ENCODE measurements around the gene CRCP. TPM values are rescaled to one million over a fixed set of nuclear protein-coding genes. Genes with fewer than 3 reads are reported as not detected.

The CRCP gene
- total and polyA plus RNA-seq, 7 donors: 11.3 to 23.8 (median 13.5) TPM

DNA sequence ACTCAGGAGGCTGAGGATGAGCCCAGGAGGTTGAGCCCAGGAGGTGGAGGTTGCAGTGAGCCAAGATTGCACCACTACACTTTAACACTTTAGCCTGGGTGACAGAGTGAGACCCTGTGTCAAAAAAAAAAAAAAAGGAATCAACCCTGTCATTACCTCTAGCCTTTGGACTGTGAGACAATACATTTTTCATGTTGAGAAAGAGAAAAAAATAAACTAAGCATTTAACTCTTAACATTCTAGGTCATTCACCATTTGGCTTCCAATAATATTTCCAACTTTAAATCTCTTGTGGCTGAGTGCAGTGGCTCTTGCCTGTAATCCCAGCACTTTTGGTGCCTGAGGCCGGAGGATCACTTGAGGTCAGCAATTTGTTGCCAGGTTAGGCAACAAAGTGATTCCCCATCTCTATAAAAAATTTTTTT is 48.6 kb downstream of the CRCP start:
- H3K4me1 ChIP-seq: no peaks in the 10 kb centered on the region
- DNase-seq: peak; percentile 26 to 67
- H3K27ac ChIP-seq: no peak overlapping the region
- intact Hi-C loops (cut with DNase I): no loop called here
- peak in 2 of 4 donors; percentile 40 to 69 for ATAC-seq
- WGBS, 3 donors: 67 to 89% (median 83%) methylated on average over 1 of the region's 1 CpG
- no peak overlapping the region for H3K4me3 ChIP-seq
- H3K27me3 ChIP-seq (ENCODE audit: insufficient read depth in 3 of 3, low read length in 2 of 3): no peaks in the 10 kb centered on the region
- peaks cover 0 to 11% of the 10 kb centered on the region in 2 donors for H3K36me3 ChIP-seq (ENCODE audit: insufficient read depth in 1 of 2, low read depth in 1 of 2)
- H3K9me3 ChIP-seq: no peaks in the 10 kb centered on the region
- TF ChIP-seq, protein P1, sequence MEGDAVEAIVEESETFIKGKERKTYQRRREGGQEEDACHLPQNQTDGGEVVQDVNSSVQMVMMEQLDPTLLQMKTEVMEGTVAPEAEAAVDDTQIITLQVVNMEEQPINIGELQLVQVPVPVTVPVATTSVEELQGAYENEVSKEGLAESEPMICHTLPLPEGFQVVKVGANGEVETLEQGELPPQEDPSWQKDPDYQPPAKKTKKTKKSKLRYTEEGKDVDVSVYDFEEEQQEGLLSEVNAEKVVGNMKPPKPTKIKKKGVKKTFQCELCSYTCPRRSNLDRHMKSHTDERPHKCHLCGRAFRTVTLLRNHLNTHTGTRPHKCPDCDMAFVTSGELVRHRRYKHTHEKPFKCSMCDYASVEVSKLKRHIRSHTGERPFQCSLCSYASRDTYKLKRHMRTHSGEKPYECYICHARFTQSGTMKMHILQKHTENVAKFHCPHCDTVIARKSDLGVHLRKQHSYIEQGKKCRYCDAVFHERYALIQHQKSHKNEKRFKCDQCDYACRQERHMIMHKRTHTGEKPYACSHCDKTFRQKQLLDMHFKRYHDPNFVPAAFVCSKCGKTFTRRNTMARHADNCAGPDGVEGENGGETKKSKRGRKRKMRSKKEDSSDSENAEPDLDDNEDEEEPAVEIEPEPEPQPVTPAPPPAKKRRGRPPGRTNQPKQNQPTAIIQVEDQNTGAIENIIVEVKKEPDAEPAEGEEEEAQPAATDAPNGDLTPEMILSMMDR (IDR thresholded peaks at IDR 0.05): no peak

DNA sequence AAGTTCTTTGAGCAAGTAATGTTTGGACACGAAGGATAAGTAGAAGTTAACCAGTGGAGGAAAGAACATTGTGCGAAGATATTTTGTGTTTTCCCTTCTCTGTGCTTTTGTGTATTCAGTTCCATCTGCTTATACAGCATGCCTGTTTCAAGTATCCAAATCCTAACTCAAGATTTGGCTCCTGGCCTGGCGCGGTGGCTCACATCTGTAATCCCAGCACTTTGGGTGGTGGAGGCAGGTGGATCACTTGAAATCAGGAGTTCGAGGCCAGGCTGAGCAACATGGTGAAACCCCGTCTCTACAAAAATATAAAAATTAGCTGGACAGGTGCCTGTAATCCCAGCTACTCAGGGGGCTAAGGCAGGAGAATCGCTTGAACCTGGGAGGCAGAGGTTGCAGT is 49.7 kb downstream of the CRCP start:
- no peaks in the 10 kb centered on the region for H3K9me3 ChIP-seq
- intact Hi-C loops (cut with DNase I): no loop called here
- no peak overlapping the region for H3K4me3 ChIP-seq
- TF ChIP-seq, protein P1 (IDR thresholded peaks at IDR 0.05): no peak
- H3K4me1 ChIP-seq: no peaks in the 10 kb centered on the region
- no peak for ATAC-seq
- H3K36me3 ChIP-seq (ENCODE audit: insufficient read depth in 1 of 2, low read depth in 1 of 2): peaks cover 0 to 3% of the 10 kb centered on the region in 2 donors
- 76 to 84% (median 77%) methylated on average over 7 of the region's 7 CpGs for WGBS, 3 donors
- H3K27ac ChIP-seq: no peak overlapping the region
- no peak for DNase-seq
- no peaks in the 10 kb centered on the region for H3K27me3 ChIP-seq (ENCODE audit: insufficient read depth in 3 of 3, low read length in 2 of 3)

DNA sequence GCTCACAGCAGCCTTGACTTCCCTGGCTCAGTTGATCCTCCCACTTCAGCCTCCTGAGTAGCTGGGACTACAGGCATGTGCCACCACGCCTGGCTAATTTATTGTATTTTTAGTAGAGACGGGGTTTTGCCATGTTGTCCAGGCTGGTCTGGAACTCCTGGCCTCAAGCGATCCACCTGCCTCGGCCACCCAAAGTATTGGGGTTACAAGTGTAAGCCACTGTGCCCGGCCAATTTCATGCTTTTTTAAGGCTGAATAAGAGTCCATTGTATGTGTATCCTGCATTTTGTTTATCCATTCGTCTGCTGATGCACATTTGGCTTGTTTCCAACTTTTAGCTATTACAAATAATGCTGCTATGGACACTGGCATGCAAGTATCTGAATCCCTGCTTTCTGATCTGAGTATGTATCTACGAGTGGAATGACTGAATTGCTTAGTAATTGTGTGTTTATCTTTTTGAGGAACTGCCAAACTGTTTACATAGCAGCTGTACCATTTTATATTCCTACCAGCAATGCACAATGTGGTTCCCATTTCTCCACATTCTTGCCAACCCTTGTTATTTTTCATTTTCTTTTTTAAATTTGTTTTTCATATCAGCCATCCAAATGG is 53.2 kb downstream of the CRCP start:
- TF ChIP-seq, protein P1 (IDR thresholded peaks at IDR 0.05): no peak
- intact Hi-C loops (cut with DNase I): no loop called here
- WGBS, 3 donors: 22 to 35% (median 23%) methylated on average over 7 of the region's 7 CpGs
- no peaks in the 10 kb centered on the region for H3K9me3 ChIP-seq
- DNase-seq (no peak), ATAC-seq (no peak)
- no peaks in the 10 kb centered on the region for H3K4me1 ChIP-seq
- H3K27me3 ChIP-seq (ENCODE audit: insufficient read depth in 3 of 3, low read length in 2 of 3): no peaks in the 10 kb centered on the region
- H3K36me3 ChIP-seq (ENCODE audit: insufficient read depth in 1 of 2, low read depth in 1 of 2): no peaks in the 10 kb centered on the region
- no peak overlapping the region for H3K4me3 ChIP-seq
- H3K27ac ChIP-seq: no peak overlapping the region

DNA sequence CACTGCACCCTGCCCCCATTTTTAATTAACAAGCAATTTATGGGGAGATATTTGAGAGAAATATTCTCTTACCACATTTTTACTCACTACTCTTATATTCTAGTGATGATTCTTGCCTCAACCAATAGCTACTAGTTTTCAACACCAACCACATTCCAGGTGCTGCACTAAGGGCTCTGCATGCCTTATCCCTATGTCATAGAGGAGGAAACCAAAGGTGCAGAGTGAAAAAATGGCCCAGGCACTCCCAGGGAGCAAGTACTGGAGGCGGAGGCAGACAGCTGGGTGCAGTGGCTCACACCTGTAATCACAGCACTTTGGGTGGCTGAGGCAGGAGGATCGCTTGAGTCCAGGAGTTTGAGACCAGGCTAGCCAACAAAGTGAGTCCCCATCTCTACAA is 55.0 kb downstream of the CRCP start:
- H3K4me1 ChIP-seq: no peaks in the 10 kb centered on the region
- no peaks in the 10 kb centered on the region for H3K9me3 ChIP-seq
- no peak overlapping the region for H3K4me3 ChIP-seq
- no peaks in the 10 kb centered on the region for H3K36me3 ChIP-seq (ENCODE audit: insufficient read depth in 1 of 2, low read depth in 1 of 2)
- no peaks in the 10 kb centered on the region for H3K27me3 ChIP-seq (ENCODE audit: insufficient read depth in 3 of 3, low read length in 2 of 3)
- no peak overlapping the region for H3K27ac ChIP-seq
- TF ChIP-seq, protein P1 (IDR thresholded peaks at IDR 0.05): no peak
- ATAC-seq (no peak), DNase-seq (no peak)
- intact Hi-C loops (cut with DNase I): no loop called here
- 91 to 94% (median 93%) methylated on average over 2 of the region's 2 CpGs for WGBS, 3 donors
